Neural cell (in vitro differentiated cells): Measurements from ENCODE around the gene PTPRD.

Source experiments
- CTCF ChIP-seq: fragments of 450-650 bp; IDR thresholded peaks from 2 replicates; pipeline ENCODE4 v1.5.1; 2014; ENCODE audit warnings: antibody characterized with exemption, mild to moderate bottlenecking, moderate library complexity; ENCODE audit not compliant: poor library complexity, severe bottlenecking
- EP300 ChIP-seq: fragments of 450-650 bp; conservative IDR thresholded peaks from 2 replicates; pipeline ENCODE4 v1.6.1; 2014; ENCODE audit warnings: antibody characterized with exemption, mild to moderate bottlenecking, moderate library complexity; ENCODE audit not compliant: poor library complexity, severe bottlenecking
- EZH2 ChIP-seq: fragments of 200-600, 300-800 bp; shearing (Covaris generic), sonication (generic); IDR thresholded peaks from 2 replicates; pipeline ENCODE4 v1.6.1; 2014; ENCODE audit warnings: antibody characterized with exemption, low read length, borderline replicate concordance, mild to moderate bottlenecking; ENCODE audit not compliant: insufficient read depth, poor library complexity, severe bottlenecking
- MXI1 ChIP-seq: fragments of 450-650 bp; conservative IDR thresholded peaks from 2 replicates; pipeline ENCODE4 v1.6.1; 2014; ENCODE audit warnings: antibody characterized with exemption, mild to moderate bottlenecking; ENCODE audit not compliant: poor library complexity, severe bottlenecking
- POLR2AphosphoS5 ChIP-seq: IDR thresholded peaks from 2 replicates; pipeline ENCODE4 v1.6.1; 2012
- RAD21 ChIP-seq: fragments of 450-650 bp; conservative IDR thresholded peaks from 2 replicates; pipeline ENCODE4 v1.6.1; 2014; ENCODE audit warnings: antibody characterized with exemption, mild to moderate bottlenecking, moderate library complexity
- SMC3 ChIP-seq: fragments of 450-650 bp; conservative IDR thresholded peaks from 2 replicates; pipeline ENCODE4 v1.6.1; 2014; ENCODE audit warnings: antibody characterized with exemption, mild to moderate bottlenecking, moderate library complexity; ENCODE audit not compliant: poor library complexity
- TAF1 ChIP-seq: IDR thresholded peaks from 2 replicates; pipeline ENCODE4 v1.6.1; 2012; ENCODE audit warnings: low read depth
- TF ChIP-seq, protein P1 (sequence below): IDR thresholded peaks from 2 replicates; pipeline ENCODE4 v1.6.1; 2012; ENCODE audit warnings: borderline replicate concordance

- TF ChIP-seq CTCF (no peak), EZH2 (no peak), POLR2AphosphoS5 (no peak), TAF1 (no peak), EP300 (no peak), RAD21 (no peak), SMC3 (no peak), MXI1 (no peak)
- TF ChIP-seq, protein P1, sequence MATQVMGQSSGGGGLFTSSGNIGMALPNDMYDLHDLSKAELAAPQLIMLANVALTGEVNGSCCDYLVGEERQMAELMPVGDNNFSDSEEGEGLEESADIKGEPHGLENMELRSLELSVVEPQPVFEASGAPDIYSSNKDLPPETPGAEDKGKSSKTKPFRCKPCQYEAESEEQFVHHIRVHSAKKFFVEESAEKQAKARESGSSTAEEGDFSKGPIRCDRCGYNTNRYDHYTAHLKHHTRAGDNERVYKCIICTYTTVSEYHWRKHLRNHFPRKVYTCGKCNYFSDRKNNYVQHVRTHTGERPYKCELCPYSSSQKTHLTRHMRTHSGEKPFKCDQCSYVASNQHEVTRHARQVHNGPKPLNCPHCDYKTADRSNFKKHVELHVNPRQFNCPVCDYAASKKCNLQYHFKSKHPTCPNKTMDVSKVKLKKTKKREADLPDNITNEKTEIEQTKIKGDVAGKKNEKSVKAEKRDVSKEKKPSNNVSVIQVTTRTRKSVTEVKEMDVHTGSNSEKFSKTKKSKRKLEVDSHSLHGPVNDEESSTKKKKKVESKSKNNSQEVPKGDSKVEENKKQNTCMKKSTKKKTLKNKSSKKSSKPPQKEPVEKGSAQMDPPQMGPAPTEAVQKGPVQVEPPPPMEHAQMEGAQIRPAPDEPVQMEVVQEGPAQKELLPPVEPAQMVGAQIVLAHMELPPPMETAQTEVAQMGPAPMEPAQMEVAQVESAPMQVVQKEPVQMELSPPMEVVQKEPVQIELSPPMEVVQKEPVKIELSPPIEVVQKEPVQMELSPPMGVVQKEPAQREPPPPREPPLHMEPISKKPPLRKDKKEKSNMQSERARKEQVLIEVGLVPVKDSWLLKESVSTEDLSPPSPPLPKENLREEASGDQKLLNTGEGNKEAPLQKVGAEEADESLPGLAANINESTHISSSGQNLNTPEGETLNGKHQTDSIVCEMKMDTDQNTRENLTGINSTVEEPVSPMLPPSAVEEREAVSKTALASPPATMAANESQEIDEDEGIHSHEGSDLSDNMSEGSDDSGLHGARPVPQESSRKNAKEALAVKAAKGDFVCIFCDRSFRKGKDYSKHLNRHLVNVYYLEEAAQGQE = no peak
Observed at GRCh38 chr9:9951556-9952160, 661.1 kb downstream of the PTPRD start.
